Globus pallidus (tissue), 1 donor: ENCODE measurements around the gene CRK.

ENCODE experiments used
- DNase-seq: peaks from one replicate; pipeline ENCODE4 v3.0.0-alpha.2; 2015; ENCODE audit warnings: low spot score

CRK gene

DNA sequence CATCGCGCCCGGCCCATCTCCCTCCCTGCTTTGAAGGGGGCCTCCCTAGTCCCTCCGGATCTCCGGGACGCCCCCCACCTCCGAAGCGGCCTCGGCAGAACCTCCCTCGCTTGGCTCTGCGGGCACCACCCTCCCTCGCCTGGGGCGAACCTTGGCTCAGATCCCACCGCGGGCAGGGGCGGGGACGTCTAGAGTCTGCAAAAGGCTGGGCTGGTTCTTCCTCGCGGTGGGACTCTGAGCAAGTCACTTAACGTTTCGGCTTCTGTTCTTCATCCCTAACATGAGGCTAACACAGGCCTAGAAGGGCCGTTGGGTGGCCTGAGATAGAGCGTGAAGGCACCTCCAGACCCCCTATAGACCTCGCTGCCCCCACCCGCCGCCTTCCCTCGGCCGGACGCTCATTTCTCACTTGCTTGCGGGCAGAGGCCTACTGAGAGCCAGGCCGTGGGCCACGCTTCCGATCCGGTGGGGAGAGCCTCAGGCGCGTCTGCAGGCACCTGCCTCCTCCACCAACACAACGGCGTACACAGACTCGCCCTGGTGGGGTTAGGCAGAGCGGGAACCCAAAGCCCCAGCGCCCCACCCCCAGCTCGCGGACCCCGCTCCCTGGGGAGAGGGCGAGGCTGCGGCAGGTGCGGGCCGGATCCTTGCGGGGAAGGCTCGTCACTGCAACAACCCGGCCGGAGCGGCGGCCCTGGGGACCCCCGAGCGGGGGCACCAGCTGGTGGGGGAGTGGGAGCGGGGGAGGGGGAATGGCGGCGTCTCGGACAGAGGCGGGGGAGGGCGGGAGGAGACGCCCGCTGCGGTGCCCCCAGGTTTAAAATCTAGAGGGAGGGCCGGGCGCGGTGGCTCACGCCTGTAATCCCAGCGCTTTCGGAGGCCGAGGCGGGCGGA is 31.0 kb upstream of the CRK start:
- DNase-seq, result no peak

DNA sequence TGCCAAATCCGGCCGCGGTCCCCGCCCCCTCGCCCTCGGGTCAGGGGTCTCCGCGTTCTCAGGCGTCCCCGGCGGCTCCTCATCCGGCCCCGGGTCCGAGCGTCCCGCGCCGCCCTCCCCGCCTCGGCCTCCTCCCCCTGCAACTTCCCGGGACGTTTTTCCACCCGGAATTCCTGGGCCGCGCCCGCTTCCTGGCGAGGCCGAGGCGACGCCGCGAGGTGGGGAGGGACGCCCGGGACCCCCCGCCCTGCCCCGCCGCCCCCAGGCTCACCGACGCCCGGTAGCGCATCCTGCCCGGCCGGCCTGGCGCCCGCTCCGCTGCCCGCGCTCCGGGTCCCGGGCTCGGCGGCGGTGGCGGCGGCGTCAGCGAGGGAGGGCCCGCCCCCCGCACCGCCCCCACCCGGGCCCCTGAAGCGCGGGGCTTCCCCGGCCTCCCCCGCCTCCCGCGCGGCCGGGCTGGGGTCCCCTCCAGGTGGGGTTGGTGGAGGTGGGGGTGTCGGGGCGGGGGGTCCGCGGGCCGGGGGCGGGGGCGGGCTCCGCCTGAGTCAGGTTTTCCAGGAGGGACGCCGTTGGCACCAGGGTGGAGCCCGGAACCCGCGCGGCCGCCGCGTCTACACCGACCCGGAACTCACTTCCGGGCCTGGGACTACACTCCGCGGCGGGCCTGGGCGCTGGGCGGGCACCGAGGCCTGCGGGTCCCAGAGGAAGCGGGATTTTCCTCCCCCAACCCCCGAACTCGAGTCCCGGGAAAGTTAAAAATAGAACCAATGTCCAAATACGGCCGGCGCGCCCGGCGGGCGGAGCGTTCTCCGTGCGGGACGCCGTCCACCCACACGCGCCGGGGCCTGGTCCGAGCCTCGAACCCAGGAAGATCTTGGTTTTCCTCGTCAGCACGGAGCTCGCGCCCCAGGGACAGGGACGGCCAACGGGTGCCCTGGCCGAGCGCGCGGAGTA is 29.7 kb upstream of the CRK start:
- DNase-seq, result no peak

DNA sequence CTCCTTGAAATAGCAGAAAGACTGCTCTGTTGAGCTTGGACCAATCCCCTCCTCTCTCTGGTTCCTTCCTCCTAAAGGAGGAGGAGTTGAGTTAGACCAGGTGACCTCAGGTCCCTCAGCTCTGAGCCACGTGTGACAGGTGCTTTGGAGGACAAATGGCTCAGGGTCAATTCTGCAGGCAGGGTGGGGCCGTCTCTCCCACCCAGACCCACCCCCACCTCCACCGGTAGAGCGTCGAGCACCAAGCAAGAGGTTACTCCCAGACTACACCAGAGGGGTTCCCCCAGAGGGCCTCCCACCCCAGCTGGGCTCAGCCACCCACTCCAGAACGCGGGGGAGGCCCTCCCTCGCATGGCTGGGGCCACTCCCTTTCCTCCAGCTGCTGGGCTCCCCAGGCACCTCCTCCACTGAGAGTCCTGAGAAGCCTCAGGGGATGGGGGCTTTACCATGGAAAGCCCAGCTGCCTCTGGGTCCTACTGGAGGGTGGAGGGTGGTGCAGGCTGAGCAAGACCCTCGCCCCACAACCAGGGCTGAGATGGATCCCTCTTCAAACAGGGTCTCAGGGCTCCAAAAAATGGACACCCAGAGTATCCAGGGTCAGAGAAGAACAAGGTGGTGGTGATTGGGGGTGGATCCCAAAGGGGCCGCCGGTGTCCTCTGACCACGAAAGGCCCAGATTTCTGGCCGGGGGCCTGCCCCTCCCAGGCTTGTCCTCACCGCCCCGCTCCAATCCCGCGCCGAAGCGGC is 28.8 kb upstream of the CRK start:
- no peak for DNase-seq

DNA sequence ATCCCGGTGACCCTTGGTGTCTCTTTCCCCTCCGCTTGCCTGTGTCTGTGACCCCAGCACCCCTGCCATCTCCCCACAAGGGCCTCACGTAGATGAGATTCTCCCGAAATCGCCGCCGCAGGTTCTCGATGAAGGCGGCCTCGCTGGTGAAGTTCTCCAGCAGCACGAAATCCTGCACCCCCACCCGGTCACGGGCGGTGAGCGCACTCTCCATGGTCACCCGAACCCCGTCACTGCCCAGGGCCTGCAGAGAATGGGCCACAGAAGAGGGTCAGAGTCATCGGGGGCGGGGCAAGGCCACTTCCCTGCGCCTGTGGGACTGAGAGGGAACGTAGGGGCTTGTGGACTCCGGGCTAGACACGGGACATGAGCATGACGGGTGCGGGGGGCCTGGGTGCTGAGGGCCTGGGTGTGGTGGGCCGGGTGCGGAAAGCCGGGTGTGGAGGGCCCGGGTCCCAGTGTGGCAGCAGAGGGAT is 28.1 kb upstream of the CRK start:
- DNase-seq, result no peak

DNA sequence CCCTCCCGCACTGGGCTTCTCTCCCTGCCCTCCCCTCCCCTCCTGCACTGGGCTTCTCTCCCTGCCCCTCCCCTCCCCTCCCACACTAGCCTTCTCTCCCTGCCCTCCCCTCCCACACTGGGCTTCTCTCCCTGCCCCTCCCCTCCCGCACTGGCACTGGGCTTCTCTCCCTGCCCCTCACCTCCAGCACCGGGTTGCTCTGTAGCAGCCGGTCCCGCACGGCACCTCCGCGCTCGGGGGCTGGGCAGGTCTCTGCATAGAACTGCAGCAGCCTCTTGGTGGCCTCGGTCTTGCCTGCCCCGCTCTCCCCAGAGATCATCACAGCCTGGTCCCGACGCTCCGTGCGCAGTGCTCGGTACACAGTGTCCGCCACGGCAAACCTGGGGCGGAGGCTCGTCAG is 26.6 kb upstream of the CRK start:
- DNase-seq, result no peak

DNA sequence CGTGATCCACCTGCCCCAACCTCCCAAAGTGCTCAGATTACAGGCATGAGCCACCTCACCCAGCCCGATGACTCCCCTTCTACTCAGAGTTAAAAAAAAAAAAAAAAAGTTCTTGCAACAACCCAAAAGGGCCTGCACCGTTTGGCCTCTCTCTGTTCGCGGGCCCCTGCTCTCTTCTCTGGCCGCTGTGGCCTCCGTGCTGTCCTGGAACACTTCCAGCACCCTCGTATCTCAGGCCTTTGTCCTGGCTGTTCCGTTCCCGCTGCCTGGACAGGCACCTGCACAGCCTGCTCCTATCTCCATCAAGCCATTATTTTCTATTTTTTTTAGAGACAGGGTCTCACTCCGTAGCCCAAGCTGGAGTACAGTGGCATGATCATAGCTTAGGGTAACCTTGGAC is 25.7 kb upstream of the CRK start:
- no peak for DNase-seq

DNA sequence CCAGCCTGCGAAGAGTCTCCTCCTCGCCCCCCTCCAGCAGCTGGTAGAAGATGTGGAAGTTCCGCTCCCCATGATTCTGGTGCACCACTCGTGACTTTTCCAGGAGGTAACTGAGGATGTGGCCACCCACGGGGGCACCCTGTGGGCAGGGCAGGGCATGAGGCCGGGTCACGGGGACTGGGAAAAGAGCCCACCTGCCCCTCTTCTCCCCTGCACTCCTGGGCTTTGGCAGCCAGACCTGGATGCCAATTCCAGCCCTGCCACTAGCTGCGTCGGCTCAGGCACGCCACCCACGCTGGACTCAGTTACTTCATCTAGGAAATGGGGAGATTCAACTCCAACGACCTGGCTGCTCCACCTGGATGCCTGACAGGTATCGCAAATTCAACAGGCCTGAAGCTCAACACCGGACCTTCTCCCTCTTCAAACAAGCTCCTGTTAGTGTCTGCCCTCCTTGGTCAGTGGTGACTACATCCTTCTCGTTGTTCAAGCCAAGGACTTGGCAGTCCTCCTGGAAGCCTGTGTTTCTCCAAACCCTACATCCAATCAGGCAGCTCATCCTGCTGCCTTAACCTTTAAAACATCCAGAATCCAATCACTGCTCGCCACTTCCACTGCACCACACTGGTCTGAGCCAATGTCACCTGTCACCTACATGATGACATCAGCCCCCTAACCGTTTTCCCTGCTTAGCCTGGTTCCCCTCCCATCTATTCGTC is 24.9 kb upstream of the CRK start:
- no peak for DNase-seq

DNA sequence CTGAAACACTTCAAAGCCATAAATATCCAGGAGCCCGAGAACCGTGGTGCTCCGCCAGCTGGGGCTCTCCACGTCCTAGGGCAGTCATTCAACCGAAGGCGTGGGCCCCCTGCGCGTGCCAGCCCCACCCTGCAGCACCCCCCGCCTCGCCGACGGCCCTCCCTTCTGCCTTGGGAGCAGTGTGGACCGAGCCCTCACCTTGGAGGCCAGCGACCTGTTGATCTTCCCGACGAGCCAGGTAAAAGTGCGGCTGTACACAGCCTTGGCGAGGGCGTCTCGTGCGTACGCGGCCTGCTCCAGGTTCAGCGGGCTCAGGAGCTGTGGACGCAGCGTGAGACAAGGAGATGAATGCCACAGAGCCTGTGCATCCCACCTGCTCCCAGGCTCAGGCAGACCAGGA is 22.4 kb upstream of the CRK start:
- DNase-seq, result no peak

DNA sequence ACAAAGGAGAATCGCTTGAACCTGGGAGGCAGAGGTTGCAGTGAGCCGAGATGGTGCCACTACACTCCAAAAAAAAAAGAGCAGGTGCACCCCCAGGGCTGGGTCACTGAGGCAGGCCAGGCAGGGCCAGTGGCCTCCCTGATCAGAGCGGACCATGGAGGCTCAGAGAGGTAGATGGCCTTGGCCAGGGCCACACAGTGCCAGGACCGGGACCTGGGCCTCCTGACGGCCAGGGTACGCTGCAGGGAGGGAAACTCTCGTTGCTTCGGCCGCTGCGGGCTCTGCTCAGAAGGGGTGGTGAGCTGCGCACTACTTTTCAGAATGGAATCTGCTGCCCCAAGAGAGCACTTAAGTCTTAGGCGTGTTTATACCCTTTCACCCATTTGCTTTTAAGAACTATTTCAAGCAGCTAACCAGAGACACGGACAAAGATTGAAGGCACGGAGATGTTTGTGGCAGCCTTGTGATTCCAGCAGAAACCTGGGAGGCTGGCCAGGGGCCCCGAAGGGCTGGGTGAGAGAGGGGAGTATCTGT is 19.4 kb upstream of the CRK start:
- no peak for DNase-seq

DNA sequence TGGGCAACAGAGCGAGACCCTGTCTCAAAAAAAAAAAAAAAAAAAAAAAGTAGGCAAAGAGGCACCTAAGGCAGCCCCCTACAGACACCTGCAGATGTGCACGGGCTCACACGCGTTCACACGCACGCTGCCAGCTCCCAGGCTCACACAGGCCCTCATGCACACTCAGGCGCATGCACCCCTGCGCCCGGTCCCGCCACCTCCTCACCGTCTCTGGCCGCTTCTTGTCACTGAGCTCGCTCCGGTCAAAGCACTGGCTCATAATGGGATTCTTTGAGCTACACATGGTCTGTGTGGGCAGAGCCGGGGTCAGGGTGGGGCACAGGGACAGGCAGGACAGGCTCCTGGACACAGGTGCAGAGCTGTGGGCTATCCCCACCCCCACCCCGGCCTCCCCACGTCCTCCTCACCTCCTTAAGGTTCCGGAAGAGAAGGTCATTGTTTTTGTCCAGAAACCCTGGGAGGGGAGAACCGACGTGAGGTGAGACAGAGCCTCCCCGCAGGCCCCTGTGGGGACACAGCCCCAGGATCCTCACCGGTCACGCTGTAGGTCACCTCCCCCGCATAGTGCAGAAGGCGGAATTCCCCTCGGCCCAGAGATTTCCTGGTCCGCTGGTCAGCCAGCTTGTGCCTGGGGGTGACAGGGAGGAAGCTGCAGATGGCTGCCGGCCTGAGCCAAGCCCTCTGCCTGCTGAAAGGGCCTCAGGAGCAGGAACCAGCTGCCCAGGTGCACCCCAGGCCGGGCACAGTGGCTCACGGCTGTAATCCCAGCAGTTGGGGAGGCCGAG is 18.6 kb upstream of the CRK start:
- no peak for DNase-seq

DNA sequence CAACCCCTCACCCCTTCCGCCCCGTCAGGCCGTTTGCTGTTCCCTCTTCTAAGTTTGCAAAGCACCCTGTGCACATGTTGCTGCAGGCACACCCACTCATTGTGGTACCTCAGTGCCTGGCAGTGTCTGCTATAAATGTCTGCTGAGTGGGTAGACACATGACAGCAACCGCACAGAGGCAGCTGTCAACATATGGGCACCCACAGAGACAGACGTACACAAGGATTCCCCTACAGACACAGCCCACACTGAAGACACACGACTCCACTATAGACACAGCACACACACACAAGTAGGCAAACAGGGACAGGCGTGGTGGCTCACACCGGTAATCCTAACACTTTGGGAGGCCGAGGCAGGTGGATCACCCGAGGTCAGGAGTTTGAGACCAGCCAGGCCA is 17.8 kb upstream of the CRK start:
- no peak for DNase-seq

DNA sequence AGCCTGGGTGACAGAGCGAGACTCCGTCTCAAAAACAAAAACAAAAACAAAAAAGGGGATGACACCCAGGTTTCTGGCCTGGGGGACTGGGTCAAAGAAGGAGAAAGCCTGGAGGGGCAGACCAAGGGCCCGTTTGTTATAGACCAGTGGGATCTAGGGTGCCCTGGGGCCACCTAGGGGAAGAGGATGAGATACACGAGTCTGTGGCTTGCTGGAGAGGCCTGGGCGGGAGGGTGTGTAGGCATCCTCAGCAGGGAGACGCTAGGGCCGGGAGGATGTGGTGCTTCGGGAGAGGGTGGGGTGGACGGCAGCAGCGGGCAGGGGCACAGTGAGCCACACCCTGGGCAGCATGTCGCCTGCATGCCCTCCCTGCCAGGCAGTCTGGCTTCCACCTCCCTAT is 17.1 kb upstream of the CRK start:
- no peak for DNase-seq

DNA sequence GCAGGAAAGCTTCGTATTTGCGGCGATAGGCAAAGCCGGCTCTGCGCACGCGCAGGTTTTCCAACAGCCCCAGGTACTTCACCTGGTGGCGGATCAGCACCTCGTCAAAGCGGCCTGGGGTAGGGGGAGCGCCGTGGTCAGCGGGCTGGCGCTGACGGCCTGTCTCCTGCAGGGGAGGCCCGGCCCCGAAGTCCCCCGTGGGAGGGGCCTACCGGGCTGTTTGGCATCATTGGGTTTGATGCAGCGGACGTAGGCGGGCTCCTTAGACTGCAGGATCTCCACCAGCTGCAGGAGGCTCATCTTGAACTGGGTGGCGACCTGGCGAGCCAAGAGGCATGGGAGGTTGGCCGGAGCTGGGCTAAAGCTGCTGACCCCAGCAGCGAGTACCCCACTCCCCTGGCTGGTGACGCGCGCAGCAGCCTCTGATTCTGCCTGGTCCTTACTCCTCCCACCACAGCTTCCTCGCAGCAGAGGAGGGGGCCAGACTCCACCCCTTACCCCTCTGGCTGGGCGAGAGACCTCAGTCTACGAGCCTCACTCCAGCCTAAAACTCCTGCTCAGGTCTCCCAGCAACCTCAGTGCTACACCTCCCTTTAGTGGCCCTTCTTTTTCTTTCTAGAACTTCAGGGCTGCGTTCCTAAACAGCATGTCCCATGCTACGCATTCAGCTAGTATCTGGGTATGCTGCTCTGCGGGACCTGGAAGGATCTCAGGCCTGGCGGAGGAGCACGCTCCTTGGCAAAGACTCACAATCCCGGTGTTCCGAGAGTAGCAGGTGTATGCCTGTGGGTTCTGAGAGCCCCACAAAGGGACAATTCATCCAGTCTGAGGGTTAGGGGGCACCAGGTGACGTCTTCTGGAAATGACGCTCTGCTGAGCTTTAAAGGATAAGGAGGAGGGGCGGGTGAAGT is 16.1 kb upstream of the CRK start:
- DNase-seq, result no peak

DNA sequence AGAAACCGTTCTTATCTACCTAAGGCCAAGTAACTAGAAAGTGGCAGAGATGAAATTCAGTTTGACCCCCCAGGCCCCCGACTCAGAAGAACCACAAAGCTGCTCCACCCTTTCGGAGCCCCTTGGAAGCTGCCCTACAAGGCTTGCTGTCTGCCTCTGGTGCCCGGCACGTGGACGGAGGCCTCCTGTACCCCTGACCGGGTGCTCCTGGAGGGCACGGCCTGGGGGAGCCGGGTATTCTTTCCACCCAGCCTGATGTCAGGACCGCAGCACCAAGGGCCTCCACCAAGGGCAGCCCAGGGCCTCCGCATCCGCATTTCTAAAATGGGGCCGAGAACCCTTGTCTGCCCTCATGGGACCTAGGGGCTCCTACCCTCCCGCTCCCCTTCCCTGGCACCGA is 15.5 kb upstream of the CRK start:
- no peak for DNase-seq

DNA sequence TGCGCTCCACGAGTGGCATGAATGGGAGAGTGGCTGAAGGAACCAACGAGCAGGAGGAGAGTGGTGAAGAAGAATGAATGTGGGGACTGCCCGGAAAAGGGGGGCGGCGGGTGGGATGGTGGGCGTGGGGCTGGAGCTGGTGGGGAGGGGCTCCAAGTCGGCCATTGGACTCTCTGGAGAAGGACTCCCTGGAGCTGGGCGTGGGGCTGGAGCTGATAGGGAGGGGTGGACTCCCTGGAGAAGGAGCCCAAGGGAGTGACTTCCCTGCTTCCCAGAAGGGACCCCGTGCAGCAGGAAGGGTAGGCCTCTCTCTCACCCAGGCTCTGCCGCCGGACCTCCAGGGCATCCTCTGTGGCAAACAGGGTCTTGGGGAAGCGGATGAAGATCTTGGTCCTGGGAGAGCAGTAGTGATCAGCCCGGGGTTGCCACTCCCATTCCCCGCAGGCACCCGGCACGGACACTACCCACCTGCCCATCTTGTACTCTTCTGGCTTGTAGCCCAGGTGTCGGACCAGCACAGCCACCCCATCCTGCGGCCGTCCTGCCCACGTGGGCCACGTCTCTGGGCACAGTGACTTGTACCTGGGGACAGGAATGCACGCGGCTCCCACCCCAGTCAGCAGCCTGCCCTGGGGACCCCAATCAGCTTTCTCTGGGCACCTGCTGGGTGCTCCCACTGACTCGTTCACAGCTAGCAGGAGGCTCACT is 14.9 kb upstream of the CRK start:
- no peak for DNase-seq

DNA sequence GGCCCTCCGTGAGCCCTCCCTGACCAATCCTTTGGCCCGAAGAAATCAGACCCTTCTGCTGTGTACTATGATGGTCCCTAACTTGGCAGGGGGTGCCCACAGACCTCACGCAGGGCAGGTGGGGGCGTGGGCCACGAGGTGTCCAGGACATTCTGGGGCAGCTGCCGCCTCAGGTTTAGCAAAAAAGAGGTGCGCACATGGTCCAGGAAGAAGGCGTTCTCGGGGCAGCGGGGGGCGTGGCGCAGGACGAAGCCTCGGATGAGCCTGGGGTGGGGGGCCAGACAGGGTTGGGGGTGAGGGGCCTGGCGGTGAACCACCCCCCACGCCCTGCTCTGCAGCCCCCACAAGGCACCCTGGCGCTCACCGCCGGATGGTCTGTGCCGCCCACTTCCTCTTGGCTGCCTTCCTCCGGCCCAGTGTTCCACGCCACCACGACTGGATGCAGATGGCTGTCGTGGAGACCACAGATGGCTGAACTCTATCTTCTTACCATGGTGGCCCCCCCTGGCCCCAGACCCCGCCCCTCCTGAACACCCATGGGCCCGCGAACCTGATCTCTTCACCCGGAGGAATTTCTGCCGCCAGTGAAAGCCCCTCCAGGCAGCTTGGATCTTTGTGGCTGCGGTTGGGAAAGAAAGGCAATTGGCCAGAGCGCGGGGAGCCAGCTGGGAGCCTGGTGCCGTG is 14.2 kb upstream of the CRK start:
- DNase-seq, result no peak

DNA sequence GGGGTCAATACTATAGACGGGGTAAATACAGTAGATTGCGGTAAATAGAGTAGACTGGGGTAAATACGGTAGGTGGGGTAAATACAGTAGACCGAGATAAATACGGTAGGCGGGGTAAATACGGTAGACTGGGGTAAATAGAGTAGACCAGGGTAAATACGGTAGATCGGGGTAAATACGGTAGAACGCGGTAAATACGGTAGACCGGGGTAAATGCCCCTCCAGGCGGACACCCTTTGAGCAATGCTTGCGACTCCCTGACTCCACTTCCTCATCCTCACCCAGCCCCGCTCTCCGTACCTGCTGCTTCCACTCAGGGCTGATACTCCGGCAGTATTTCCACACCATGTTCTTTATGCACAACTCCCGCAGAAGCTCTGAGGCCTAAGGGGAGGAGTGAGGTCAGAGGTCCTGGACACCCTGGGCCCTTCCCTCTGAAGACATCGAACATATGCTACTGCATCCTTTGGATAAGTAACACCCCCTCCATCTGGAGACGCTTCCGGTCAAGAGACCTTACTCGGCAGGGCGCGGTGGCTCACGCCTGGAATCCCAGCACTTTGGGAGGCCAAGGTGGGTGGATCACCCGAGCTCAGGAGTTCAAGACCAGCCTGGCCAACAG is 13.3 kb upstream of the CRK start:
- DNase-seq, result no peak
